NCI-H2081 treated with DMSO at 0.1 percent for 48 hours (cell line): ENCODE data around the gene SYT9.

Experiments
- DNase-seq: peaks from one replicate; lab custom pipeline; 2025; lab: John Stamatoyannopoulos, UW

The SYT9 gene

DNA sequence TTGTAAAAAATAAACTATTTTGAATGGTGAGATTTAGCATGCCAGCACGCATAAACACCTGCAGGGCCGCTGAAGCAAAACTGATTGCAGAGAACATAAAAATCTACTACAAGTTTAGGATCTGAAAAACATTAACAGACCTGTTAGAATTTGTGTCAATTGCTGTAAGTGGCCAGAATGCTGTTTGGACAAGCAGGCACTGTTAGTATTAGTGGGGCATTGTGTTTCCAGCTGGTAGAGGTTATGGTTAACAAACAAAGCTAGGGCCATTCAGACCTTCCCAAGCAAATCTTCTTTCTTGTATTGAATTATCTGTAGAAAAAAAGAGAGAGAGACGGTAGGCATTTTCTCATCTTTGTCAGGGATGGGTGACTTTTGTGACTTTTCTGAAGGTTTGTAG is 176.0 kb downstream of the SYT9 start:
- no peak for DNase-seq

DNA sequence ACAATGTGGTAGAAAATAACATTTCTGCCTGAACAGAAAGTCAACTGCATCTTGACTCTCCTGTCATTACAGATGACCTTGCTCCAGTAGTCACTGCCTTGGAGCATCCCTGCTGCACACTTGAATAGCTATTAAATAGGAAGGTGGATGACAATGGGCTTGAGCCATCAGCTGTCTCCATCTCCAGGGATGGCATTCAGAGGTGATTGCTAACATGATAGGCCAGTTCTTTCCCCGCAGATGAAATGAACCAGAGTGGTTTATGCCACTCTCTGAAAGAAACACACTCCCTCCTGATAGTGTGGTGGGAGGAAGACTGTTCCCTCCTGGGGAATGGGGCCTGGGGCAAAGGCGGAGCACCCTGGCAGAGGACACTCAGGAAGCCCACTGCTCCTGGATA is 176.5 kb downstream of the SYT9 start:
- DNase-seq, result no peak

DNA sequence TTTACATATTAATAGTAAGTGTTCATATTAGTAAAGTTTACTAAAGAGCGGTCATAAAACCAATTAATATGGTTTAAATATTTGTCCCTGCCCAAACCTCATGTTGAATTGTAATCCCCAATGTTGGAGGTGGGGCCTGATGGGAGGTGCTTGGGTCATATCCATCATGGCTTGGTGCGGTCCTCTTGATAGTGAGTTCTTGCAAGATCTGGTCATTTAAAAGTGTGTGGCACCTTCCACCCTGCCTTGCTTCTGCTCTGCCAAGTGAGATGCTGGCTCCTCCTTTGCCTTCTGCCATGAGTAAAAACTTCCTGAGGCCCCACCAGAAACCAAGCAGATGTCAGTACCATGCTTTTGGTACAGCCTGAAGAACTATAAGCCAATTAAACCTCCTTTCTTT is 178.8 kb downstream of the SYT9 start:
- DNase-seq, result no peak

DNA sequence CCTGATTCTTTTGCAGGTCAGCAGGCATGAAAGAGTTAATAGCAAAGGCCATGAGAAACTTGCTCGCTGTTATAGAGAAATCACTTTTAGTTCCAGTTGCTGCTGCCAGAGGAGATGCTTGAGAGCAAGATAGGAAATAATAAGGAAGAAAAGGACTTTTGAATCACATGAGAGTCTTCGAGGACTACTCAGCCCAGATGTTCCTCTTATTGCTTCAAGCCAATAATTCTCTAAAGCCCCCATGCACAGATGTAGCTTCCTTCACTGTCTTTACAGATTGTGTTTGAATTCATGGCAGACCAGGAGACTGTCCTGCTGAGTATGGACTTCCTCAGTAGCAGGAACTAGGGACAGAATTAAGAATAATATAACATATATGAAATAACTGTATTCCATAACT is 183.5 kb downstream of the SYT9 start:
- DNase-seq, result no peak

DNA sequence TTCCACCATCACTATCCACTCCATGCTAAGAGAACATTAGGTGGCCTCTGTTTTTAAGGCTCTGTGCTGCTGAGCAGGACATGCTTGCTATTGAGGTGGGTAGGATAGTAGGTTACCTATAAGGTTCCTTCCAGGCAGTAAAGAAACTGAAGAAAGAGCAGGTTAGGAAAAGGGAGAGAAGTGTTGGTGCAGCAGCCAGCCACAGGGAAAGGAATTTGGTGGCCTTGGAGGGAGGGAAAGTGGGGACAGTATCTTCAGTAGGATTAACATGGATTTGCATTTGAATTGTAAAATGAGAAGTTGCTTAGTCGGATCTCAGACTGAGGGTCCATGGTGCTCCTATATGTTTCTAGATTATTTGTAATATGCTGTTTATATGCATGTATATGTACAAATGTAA is 184.4 kb downstream of the SYT9 start:
- DNase-seq, result no peak

DNA sequence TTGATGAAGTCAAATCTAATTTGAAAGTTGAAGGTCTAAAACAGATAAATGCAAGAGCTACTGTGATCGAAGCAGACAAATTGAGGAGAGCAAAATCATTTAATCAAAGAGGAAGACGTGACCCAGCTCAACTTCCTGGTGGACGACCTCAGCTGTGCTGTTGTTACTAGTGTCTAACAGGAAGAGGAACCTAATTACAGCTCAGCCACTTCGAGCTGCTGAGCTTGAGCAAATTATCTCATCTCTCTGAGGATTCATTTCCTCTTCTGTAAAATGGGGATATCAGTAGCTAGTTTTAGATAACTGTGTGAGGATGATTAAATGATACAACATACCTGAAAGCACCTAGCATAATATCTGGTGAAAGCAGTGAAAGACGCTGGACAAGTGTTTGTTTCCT is 185.0 kb downstream of the SYT9 start:
- no peak for DNase-seq

DNA sequence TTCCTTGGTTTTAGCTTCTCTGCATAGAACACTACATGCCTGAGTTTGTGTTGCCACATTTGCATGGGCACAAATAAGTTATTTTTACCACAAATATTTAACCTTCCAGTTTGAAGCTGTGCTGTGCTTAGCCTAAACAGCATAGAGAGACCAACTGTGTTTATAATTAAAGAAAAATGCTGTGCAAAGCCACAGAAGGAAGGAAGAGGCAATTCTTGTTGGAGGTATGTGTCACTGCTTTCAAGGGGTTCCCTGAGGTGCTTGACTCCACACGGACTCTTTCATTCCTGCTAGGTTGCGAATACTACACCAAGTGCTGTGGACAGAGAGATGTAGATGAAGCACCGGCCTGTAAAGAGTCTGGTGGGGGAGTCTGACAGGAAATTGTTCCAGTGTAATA is 186.0 kb downstream of the SYT9 start:
- no peak for DNase-seq

DNA sequence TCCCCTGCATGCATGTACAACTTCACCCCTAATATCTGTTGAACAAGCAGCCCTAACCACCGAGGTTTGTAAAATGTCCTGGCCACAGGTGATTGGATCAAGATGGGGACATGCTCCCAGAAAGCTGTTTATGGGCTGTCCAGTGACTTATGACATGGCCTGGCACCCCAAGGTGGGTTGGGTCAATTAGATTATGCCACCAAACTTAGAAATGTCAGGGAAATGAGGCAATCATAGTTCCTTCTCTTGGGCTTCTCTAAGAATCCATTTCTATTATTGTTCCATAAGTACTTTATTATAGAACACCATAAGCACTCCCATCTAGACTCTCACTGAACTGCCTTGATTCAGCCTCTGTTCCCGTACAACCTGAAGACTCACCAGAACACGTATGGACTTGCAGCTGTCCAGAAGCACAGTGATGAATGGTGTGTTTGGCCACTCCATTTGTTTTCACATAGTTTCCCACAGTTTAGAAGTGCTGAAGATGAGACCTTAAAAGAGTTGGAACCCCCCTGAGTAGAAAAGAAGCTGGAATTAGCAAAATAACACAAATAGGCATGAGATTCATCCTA is 188.1 kb downstream of the SYT9 start:
- DNase-seq, result no peak

DNA sequence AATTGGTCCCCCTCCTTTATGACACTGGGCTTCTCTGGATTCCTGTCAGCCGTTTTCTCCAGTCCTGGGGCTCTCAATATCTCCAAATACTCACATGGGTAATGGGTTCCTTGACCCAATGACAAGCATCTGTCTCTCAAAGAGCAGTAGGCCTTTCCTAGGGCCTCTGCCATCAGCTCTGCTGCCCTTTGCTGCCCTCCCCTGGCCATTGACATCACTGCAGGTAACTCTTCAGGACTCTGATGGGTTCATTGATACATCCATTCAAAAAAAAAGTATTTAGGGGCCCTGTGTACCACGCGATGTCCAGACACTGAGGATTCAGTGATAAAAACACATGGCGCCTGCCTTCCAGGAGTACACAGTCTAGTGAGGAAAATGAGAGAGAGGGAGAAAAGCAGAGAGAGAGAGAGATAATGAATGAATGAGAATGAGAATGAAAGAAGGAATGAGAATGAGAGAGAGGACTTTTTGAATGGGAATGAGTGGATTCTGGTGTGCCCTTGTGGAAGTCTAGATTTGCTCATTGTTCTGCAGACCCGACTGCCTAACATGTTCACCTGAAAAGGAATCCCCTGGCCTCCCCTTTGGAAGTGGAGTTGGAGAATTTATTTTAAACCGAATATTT is 191.0 kb downstream of the SYT9 start:
- DNase-seq, result no peak

DNA sequence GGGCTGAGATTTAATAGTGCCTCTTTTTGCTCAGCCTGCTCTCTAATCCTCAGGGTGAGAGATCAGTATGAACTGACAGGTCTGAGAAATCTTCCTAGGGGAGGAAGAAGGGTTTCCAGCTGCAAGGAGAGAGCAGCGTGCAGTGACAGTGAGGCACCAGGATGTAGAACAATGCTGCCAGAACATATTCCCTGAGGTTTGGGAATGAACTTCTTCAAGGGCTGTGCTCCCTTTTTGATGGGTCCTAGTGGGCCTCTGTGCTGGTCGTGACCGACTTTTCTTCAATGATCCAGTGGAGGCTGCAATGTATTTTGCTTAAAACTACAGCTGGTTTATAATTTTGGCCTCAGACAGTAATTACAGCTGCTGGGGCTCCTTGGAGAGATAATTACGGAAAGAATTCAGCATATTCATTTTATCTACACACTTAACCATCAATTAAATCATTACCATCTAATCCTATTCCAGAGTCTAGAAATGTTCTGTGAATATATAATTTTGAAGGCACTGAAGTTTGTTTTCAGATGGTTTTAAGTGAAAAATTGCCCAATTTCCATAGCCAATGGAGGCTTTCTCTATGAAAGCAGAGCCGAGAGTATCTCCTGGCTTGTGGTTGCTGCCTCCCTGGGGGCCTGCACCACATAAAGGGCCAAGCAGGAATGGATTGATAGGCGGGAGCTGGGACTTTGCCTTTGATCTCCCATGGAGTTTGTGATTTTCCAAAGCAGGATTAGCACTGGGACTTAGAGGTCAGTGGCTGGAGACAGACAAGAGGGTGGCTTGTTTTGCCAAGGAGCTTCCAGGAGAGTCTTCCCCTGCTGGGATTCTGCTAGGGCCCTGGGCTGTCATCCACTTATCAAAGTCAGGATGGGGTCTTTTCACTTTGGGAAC is 192.6 kb downstream of the SYT9 start:
- no peak for DNase-seq

DNA sequence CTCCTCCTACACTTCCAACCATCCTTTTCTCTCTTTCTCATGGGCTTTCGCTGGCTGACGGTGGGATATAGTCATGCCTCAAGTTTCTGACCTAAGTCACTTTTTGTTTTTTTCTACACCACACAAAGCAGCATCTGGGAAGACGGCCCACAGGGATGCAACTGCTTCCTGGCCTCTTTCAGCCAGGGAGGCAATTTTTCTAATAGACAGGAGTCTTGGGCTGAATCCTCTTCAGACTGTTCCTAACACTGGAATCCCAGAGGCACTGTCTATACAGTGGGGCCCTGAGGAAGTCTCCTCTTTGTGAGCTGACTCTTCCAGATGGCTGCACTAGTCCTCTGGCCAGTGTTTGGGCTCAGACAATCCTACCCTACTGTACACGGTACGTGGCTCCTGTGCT is 193.9 kb downstream of the SYT9 start:
- no peak for DNase-seq

DNA sequence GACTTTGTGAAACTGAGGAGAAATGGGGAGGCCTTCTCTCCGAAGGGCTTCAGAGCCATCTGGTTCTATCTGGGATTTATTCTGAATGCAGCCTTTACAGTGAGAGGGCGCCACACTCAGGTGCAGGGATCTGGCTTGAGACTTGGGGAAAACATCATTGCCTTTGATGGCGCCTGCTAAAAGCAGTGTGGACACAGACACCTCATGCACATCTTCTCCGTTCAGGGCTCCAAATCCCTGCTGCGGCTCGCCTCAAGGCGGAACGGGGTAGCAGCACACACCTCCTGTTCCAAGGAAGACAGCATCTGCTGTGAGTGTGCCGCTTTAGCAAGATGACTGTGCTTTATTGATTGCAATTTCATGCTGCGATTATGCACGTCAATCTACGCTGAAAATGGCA is 196.5 kb downstream of the SYT9 start:
- no peak for DNase-seq

DNA sequence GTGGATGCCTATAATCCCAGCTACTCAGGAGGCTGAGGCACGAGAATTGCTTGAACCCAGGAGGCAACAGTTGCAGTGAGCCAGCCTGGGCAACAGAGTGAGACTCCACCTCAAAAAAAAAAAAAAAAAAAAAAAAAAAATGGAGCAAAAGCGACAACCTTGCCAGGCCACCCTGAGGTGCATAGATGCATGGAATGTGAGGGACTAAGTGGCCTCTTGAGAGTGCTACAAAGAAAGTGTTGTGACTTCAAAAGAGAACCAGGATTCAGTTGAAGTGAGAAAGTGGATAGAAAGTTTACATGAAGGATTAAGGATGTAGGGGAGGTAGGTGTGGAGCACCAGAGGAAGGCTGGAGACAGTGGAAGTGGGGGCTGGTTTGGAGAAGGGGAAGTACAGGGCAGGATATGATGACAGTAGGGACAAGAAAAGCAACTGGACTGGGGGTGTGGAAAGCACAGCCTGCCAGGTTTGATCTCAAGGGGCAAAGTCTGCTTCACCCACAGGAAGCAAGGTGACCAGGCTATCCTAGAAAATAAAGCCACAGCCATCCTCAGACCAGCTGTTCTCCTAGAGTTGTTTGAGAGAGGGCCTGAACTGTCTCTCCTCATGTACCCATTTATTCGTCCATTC is 197.6 kb downstream of the SYT9 start:
- no peak for DNase-seq

DNA sequence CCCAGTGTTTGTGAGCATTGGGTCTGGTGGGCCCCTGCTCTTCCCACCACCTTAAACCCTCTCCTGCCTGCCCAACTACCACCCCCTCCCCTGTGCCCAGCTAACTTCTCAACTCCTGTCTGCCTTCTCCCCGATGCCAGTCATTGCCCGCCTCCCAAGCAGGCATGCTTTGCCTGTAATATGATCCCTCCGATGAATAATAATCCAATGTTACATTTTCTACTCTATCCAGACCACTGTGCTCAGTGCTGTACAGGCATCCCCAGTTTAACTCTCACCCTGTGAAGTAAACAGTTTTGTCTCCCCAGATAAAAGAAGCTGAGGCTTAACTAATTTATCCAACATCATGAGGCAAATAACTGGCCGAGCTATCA is 198.1 kb downstream of the SYT9 start:
- no peak for DNase-seq

DNA sequence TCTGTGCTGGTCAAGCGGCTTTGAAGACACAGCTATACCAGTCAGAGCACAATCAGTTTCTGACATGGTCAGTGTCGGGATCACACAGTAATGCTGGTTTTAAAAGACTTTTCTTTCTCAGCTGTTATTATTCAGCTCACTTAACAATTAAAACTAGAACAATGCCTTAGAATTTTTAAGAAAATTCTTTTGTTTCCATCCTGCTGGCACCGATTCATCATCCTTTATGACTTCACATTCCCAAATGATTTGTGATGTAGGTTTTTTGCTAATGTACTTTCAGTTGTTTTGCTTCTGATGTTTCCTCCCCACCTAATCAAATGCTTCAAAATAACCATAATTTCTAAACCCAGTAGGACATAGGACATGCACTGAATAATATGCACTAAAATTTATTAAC is 199.1 kb downstream of the SYT9 start:
- no peak for DNase-seq

DNA sequence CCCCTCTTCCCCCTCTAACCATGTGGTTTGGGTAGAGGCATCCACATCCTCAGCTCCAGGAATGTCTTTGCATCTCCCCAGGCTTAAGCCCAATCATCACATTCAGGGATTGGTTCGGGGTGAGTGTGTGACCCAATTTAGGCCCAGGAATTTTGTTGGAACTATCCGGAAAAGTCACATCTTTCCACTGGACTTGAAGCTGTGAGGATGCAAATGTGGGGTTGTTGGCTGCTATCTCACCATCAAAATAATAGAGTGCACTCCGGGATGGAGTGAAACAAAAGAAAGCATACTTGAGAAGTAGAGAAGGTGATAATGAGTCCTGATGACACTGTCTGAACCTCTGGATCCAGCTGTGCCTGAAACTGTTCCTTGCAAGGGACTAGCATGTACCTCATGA is 199.8 kb downstream of the SYT9 start:
- no peak for DNase-seq

DNA sequence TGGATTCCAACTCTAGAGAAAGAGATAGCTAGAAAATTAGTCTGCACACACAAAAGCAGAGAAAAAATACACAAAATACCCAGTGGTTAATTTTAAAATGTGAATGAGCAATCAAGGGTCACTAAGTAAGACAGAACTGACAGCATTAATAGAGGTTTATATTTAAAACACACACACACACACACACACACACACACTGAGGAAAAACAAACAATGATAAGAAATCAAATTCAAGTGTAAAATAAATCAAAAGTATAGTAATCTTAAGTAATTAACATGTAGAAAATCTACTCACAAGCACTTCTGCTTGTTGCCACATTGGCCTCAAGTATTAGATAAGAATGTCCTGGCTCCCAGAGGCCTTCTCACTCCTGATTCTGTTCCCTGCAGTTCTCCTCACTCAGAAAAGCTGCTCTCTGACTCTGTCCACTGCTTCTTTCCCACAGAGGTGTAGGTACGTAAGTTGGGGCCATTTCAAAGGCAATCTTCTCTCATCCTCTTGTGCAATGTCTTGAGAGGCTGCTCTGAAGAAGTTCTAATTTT is 200.3 kb downstream of the SYT9 start:
- no peak for DNase-seq

DNA sequence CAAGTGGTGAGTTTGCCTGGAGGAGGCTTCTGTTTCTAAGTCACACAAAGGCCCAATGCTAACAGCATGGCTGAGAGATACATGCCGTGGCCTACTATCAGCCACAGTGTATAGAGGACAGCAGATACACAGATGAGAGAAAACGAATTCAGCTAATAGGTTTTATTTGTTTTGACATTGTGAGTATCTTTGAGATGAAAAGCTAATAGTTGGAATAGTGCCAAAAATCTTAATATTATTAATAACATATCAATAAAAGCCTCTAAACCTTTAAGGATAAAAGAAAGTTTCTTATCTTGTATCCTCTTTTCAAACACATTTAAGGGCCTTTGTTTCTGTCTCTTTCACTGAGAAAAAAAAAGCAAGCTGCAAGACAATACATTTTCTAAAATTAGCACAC is 203.2 kb downstream of the SYT9 start:
- no peak for DNase-seq

DNA sequence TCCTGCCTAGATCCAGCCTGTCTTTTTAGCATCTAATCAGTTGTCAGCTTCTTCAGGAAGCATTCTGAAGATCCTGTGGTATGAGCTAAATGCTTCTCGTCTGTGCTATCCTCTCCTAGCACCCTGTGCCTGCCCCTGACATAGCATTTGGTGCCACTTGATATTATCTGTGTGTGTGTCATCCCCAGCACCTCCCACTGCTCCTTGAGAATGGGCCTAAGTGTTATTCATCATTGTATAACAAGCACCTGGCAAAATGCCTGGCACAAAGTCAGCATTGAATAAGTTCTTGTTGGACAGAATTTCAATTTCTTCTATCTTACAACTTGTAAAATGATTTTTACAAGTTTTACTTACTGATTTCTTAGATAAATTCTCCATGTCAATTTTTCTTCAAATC is 205.5 kb downstream of the SYT9 start:
- DNase-seq, result no peak

DNA sequence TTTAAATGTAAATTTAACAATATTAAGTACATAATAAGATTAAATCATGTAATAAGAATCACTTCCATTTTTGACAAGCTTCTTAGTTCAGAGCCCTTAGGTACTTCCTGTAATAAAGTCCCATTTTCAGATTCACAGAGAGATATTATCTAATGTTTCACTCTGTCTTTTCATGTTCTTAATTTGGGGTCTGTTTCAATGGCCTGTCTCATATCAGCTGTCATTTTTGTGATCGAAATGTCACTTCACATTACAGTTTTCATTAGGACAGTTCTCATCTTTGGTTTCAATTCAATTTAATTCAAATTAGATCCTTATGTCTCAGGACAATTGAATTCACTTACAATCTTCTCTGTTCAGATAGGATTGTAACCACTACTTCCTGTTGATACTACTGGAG is 211.0 kb downstream of the SYT9 start:
- DNase-seq, result no peak

DNA sequence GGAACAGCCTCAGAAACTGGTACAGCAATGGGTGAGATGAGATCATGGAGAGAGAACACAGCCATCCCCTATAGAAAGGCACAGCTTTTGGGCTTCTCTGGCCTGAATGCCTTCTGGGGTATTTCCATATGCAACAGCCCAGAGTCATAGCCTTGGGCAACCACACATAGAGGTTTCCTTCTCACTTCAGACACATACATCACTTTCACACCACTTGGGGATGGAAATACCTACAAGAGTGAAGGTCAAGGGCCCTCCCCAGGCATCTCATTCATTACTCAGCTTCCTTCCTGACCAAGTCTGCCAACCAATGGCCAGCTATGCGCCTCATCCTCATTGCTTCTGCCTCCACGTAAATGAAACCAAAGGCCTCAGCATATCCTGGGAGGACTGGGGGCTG is 215.9 kb downstream of the SYT9 start:
- no peak for DNase-seq

DNA sequence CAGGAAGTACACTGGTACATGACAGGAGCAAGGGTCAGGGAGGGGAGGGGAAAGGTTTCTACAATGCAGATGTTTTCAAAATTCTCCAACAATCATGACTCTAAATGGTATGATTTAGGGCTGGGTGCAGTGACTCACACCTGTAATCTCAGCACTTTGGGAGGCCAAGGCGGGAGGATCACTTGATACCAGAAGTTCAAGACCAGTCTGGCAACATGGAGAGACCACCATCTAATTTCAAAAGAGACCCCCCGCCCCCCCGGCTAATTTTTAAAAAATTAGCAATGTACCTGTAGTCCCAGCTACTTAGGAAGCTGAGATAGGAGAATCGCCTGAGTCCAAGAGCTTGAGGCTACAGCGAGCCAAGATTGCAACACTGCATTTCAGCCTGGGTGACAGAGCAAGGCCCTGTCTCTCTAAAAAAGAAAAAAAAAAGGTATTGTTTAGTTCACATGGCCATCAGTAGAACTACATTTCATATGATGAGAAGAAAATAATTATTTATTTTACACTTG is 217.7 kb downstream of the SYT9 start:
- DNase-seq, result no peak

DNA sequence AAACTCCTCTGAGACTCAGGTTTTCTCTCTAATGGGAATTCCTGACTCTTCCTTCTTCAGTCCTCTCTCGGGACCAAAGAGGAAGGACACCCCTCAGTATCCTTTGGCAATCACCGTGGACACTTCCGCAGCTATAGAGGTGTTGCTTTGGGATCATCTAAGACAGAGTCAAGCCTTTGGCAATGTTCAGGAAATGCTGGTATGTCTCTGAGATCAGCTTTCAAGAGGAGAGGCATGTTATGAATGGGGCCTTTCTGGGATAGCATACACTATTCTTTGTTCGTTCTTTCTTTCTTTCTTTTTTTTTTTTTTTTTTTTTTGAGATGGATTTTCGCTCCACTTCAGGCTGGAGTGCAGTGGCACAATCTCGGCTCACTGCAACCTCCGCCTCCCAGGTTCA is 219.4 kb downstream of the SYT9 start:
- DNase-seq, result no peak
